Erythroblast (primary cell): ENCODE results near the gene ATP5PD.
"Not testable (repeated sequence)": the region's sequence is repeated elsewhere in the genome, so short reads cannot be mapped to it uniquely, and the experiment has no call there.

Experiments
- GATA1 ChIP-seq: IDR thresholded peaks from 2 replicates; pipeline ENCODE4 v1.6.1; 2011; ENCODE audit warnings: low read depth, mild to moderate bottlenecking, control low read depth, low read length, moderate library complexity
- POLR2A ChIP-seq: IDR thresholded peaks from 2 replicates; pipeline ENCODE4 v1.6.1; 2011; ENCODE audit warnings: mild to moderate bottlenecking, low read length

DNA sequence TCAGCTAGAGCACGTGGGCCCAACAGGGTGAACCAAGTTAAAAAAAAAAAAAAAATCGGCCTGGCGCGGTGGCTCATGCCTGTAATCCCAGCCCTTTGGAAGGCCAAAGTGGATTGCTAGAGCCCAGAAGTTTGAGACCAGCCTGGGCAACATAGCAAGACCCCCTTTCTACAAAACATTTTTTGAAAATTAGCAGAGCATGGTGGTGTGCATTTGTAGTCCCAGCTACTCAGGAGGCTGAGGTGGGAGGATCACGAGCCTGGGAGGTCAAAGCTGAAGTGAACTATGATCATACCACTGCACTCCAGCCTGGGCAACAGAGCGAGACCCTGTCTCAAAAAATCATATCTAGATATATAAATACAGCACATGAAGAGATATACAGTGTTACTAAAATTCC is 40.7 kb downstream of the ATP5PD start:
- not testable (repeated sequence) for TF ChIP-seq POLR2A, GATA1
